Bone marrow (tissue), 2 donors: ENCODE measurements around the gene ZMYND11.
"Not testable (repeated sequence)": the region's sequence is repeated elsewhere in the genome, so short reads cannot be mapped to it uniquely, and the experiment has no call there.

Experiments
- DNase-seq, 2 donors: peaks; one replicate each; lab custom pipeline; 2025; lab: John Stamatoyannopoulos, UW

Gene ZMYND11

GRCh38 chr10:244227-244626 is 109.0 kb downstream of the ZMYND11 start:
- DNase-seq: no peak

GRCh38 chr10:246431-246830 is 111.2 kb downstream of the ZMYND11 start:
- DNase-seq: no peak

GRCh38 chr10:247480-247879 is 112.2 kb downstream of the ZMYND11 start:
- no peak for DNase-seq

- no peak for DNase-seq
These were observed 113.1 kb downstream of the ZMYND11 start for GRCh38 chr10:248307-248706.

GRCh38 chr10:251982-252582 is 116.8 kb downstream of the ZMYND11 start:
- DNase-seq: no peak

- DNase-seq: no peak
These were observed 125.7 kb downstream of the ZMYND11 start for GRCh38 chr10:260819-261429.

GRCh38 chr10:264160-265073 is 129.2 kb downstream of the ZMYND11 start:
- DNase-seq: not testable (repeated sequence)

GRCh38 chr10:265074-265440 is 129.8 kb downstream of the ZMYND11 start:
- DNase-seq: not testable (repeated sequence)

GRCh38 chr10:265816-266588 is 130.7 kb downstream of the ZMYND11 start:
- not testable (repeated sequence) for DNase-seq

GRCh38 chr10:266974-267425 is 131.7 kb downstream of the ZMYND11 start:
- DNase-seq: no peak

- DNase-seq: no peak
These were observed 132.4 kb downstream of the ZMYND11 start for GRCh38 chr10:267705-268104.

GRCh38 chr10:269440-270074 is 134.3 kb downstream of the ZMYND11 start:
- no peak for DNase-seq

GRCh38 chr10:271201-271600 is 135.9 kb downstream of the ZMYND11 start:
- DNase-seq: no peak

GRCh38 chr10:271722-272121 is 136.5 kb downstream of the ZMYND11 start:
- DNase-seq: no peak

GRCh38 chr10:273088-273487 is 137.8 kb downstream of the ZMYND11 start:
- no peak for DNase-seq

GRCh38 chr10:274866-275265 is 139.6 kb downstream of the ZMYND11 start:
- no peak for DNase-seq

GRCh38 chr10:275680-276079 is 140.4 kb downstream of the ZMYND11 start:
- no peak for DNase-seq

- DNase-seq: no peak
These were observed 142.7 kb downstream of the ZMYND11 start for GRCh38 chr10:277963-278362.

- DNase-seq: no peak
These were observed 143.5 kb downstream of the ZMYND11 start for GRCh38 chr10:278707-279106.

- no peak for DNase-seq
These were observed 144.0 kb downstream of the ZMYND11 start for GRCh38 chr10:279232-279631.

GRCh38 chr10:279655-280054 is 144.4 kb downstream of the ZMYND11 start:
- DNase-seq: no peak
